GM12875 (cell line): Measurements from ENCODE around the gene RNF13.

Experiments used
- H3K4me3 ChIP-seq: one replicate; pipeline ENCODE4 v1.5.1; 2011; ENCODE audit warnings: low read depth, low read length, control low read depth
- CTCF ChIP-seq: IDR thresholded peaks from 2 replicates; pipeline ENCODE4 v1.5.1; 2011; ENCODE audit warnings: low read depth, mild to moderate bottlenecking, control low read depth, inconsistent platforms, low read length, moderate library complexity, borderline replicate concordance; ENCODE audit not compliant: insufficient read depth

The RNF13 gene

GRCh38 chr3:149812165-149812605 lies 830 bp upstream of the RNF13 start:
- H3K4me3 ChIP-seq: peak overlapping the region; percentile 90
- TF ChIP-seq CTCF: no peak

GRCh38 chr3:149813367-149814281 lies 609 bp downstream of the RNF13 start:
- H3K4me3 ChIP-seq: peak overlapping the region; percentile 90
- TF ChIP-seq CTCF: no peak

- TF ChIP-seq CTCF: no peak
Observed at GRCh38 chr3:149815321-149815720, 2.3 kb downstream of the RNF13 start.

GRCh38 chr3:149815728-149816127 lies 2.7 kb downstream of the RNF13 start:
- no peak overlapping the region for H3K4me3 ChIP-seq
- no peak for TF ChIP-seq CTCF

More at GRCh38 chr3:149815321-149815720, 2.3 kb downstream of the RNF13 start:
- H3K4me3 ChIP-seq: no peak overlapping the region

GRCh38 chr3:149816311-149816710 lies 3.3 kb downstream of the RNF13 start:
- no peak overlapping the region for H3K4me3 ChIP-seq
- TF ChIP-seq CTCF: no peak

GRCh38 chr3:149816986-149817385 lies 4.0 kb downstream of the RNF13 start:
- H3K4me3 ChIP-seq: no peak overlapping the region

More at GRCh38 chr3:149816986-149817385, 4.0 kb downstream of the RNF13 start:
- TF ChIP-seq CTCF: no peak
